PC-3 (cell line): ENCODE data around the gene PRM1. TPM values are rescaled to one million over a fixed set of nuclear protein-coding genes. Genes with fewer than 3 reads are reported as not detected.

ENCODE experiments used
- ATAC-seq: fragments of 200-7000 bp; cut with Tn5 transposase; 2 replicates; pipeline ENCODE4 v1.9.1; 2020; ENCODE audit warnings: mild to moderate bottlenecking, moderate library complexity
- BruUV-seq: library from RNA; stranded (reverse); fragments of 400-500 nt; replicated peaks from 2 replicates; lab custom pipeline; 2021; lab: Mats Ljungman, UMichigan
- CTCF ChIA-PET: fragments of 300-600 bp; sonication (Branson Sonifier 250); formaldehyde crosslinking; loops from one replicate; lab custom pipeline; 2022; ENCODE audit warnings: antibody characterized with exemption; lab: Charles Lee
- POLR2A ChIA-PET: fragments of 300-600 bp; sonication (Branson Sonifier 250); formaldehyde crosslinking; loops from one replicate; lab custom pipeline; 2022; ENCODE audit warnings: antibody characterized with exemption; ENCODE audit not compliant: unreplicated experiment; lab: Charles Lee
- DNase-seq: peaks from one replicate; pipeline ENCODE4 v3.0.0-alpha.2; 2015
- H2AFZ ChIP-seq: fragments of 300-600 bp; sonication (generic); 2 replicates; pipeline ENCODE4 v1.6.0; 2016; ENCODE audit warnings: antibody characterized with exemption, low read length
- H3F3A ChIP-seq: fragments of 300-600 bp; sonication (generic); one replicate; pipeline ENCODE4 v1.6.0; 2017; ENCODE audit warnings: antibody characterized with exemption, low read length, control low read depth, mild to moderate bottlenecking; ENCODE audit not compliant: unreplicated experiment
- H3K27ac ChIP-seq: fragments of 300-600 bp; sonication (generic); 2 replicates; pipeline ENCODE4 v1.5.1; 2016; ENCODE audit warnings: mild to moderate bottlenecking, low read length
- H3K27me3 ChIP-seq: fragments of 300-600 bp; sonication (generic); 2 replicates; pipeline ENCODE4 v1.6.1; 2016; ENCODE audit warnings: low read length, mixed read lengths
- H3K36me3 ChIP-seq: fragments of 300-600 bp; sonication (generic); 2 replicates; pipeline ENCODE4 v1.6.1; 2016; ENCODE audit warnings: low read depth, mixed run types, low read length, mixed read lengths
- H3K4me1 ChIP-seq: fragments of 300-600 bp; sonication (generic); 2 replicates; pipeline ENCODE4 v1.5.1; 2016; ENCODE audit warnings: low read length; ENCODE audit not compliant: insufficient read depth
- H3K4me2 ChIP-seq: fragments of 300-600 bp; sonication (generic); 2 replicates; pipeline ENCODE4 v1.6.0; 2016; ENCODE audit warnings: low read length
- H3K4me3 ChIP-seq: fragments of 300-600 bp; sonication (generic); 2 replicates; pipeline ENCODE4 v1.5.1; 2016; ENCODE audit warnings: mild to moderate bottlenecking, low read length, mixed read lengths
- H3K79me2 ChIP-seq: fragments of 300-600 bp; sonication (generic); 2 replicates; pipeline ENCODE4 v1.6.1; 2017; ENCODE audit warnings: low read length, mixed read lengths
- H3K9ac ChIP-seq: fragments of 300-600 bp; sonication (generic); 2 replicates; pipeline ENCODE4 v1.6.0; 2016; ENCODE audit warnings: mild to moderate bottlenecking, low read length
- H3K9me2 ChIP-seq: fragments of 300-600 bp; sonication (generic); replicated peaks from 2 replicates; pipeline ENCODE4 v1.6.1; 2016; ENCODE audit warnings: mixed run types, low read length, mixed read lengths
- H3K9me3 ChIP-seq: fragments of 300-600 bp; sonication (generic); 2 replicates; pipeline ENCODE4 v1.6.1; 2016; ENCODE audit warnings: low read length, mixed read lengths
- H4K20me1 ChIP-seq: fragments of 300-600 bp; sonication (generic); 2 replicates; pipeline ENCODE4 v1.6.1; 2016; ENCODE audit warnings: low read length, mixed read lengths
- CTCF ChIP-seq: fragments of 300-600 bp; sonication (generic); conservative IDR thresholded peaks from 2 replicates; pipeline ENCODE4 v1.5.1; 2017; ENCODE audit warnings: antibody characterized with exemption, low read depth, mild to moderate bottlenecking, low read length
- EZH2 ChIP-seq: fragments of 300-600 bp; sonication (generic); IDR thresholded peaks from one replicate; pipeline ENCODE4 v1.6.1; 2017; ENCODE audit warnings: antibody characterized with exemption, mild to moderate bottlenecking, low read length; ENCODE audit not compliant: unreplicated experiment
- EZH2phosphoT487 ChIP-seq: fragments of 300-600 bp; sonication (generic); IDR thresholded peaks from 2 replicates; pipeline ENCODE4 v1.6.1; 2018; ENCODE audit warnings: mild to moderate bottlenecking, antibody characterized with exemption, low read length, borderline replicate concordance
- intact Hi-C: fragments of 100-400 bp; cut with micrococcal nuclease; formaldehyde crosslinking; loops from 2 replicates; pipeline ENCODE4 v1.9.0; 2023
- total RNA-seq: library from RNA; depleted of rRNA; stranded (reverse); fragments of >200 nt; gene quantifications from 2 replicates; pipeline ENCODE4 v1.2.3, GENCODE V29; 2014

Gene PRM1
- total RNA-seq, 1 experiment from 2014 or later: not detected

GRCh38 chr16:11234884-11235702, 46.0 kb downstream of the PRM1 start:
- BruUV-seq: no TSS peak
- POLR2A ChIA-PET: no interaction called here
- Histone ChIP-seq H4K20me1 (no peaks in the 10 kb centered on the region), H3K9ac (no peak overlapping the region), H2AFZ (no peak overlapping the region), H3K4me2 (no peak overlapping the region), H3K36me3 (no peaks in the 10 kb centered on the region), H3F3A (no peaks in the 10 kb centered on the region), H3K4me3 (no peak overlapping the region), H3K27ac (no peak overlapping the region), H3K27me3 (no peaks in the 10 kb centered on the region), H3K9me2 (no peaks in the 10 kb centered on the region), H3K79me2 (no peaks in the 10 kb centered on the region), H3K9me3 (no peaks in the 10 kb centered on the region), H3K4me1 (no peaks in the 10 kb centered on the region)
- TF ChIP-seq EZH2: no peak
- no peak for TF ChIP-seq EZH2phosphoT487
- TF ChIP-seq CTCF: no peak
- CTCF ChIA-PET: no interaction called here
- intact Hi-C loops: no loop called here
- ATAC-seq (no peak), DNase-seq (no peak)

- intact Hi-C loops: no loop called here
- no peak overlapping the region for H2AFZ ChIP-seq
- ATAC-seq: no peak
- no peak overlapping the region for H3K9ac ChIP-seq
- H3K36me3 ChIP-seq: no peaks in the 10 kb centered on the region
- no TSS peak for BruUV-seq
- H3K4me1 ChIP-seq: no peaks in the 10 kb centered on the region
- no peaks in the 10 kb centered on the region for H3F3A ChIP-seq
- DNase-seq: no peak
- TF ChIP-seq EZH2 (no peak), CTCF (no peak), EZH2phosphoT487 (no peak)
- no peaks in the 10 kb centered on the region for H4K20me1 ChIP-seq
- no peaks in the 10 kb centered on the region for H3K9me2 ChIP-seq
- no peaks in the 10 kb centered on the region for H3K9me3 ChIP-seq
- POLR2A ChIA-PET: no interaction called here
- H3K4me3 ChIP-seq: no peak overlapping the region
- CTCF ChIA-PET: no interaction called here
- H3K27me3 ChIP-seq: no peaks in the 10 kb centered on the region
- H3K79me2 ChIP-seq: no peaks in the 10 kb centered on the region
- no peak overlapping the region for H3K27ac ChIP-seq
- H3K4me2 ChIP-seq: no peak overlapping the region
These were observed 47.3 kb downstream of the PRM1 start for GRCh38 chr16:11233727-11234376.
